Spinal cord (tissue), 10 donors: ENCODE data around the gene HUNK. TPM values are rescaled to one million over a fixed set of nuclear protein-coding genes. Genes with fewer than 3 reads are reported as not detected.
"Not testable (repeated sequence)": the region's sequence is repeated elsewhere in the genome, so short reads cannot be mapped to it uniquely, and the experiment has no call there.

ENCODE experiments used
- DNase-seq, 6 donors: peaks; one replicate each; pipeline versions ENCODE4 v3.0.0 to v3.0.0-alpha.2; 2013 to 2015; ENCODE audit warnings: low spot score in 6 of 6, low read depth in 4 of 6
- H3K27ac ChIP-seq: one replicate; pipeline ENCODE4 v1.5.1; 2013; ENCODE audit warnings: low read depth, low read length, control low read depth
- H3K27me3 ChIP-seq: one replicate; pipeline ENCODE4 v1.6.1; 2013; ENCODE audit warnings: low read length; ENCODE audit not compliant: control insufficient read depth, insufficient read depth
- H3K36me3 ChIP-seq: one replicate; pipeline ENCODE4 v1.6.1; 2013; ENCODE audit warnings: low read length; ENCODE audit not compliant: control insufficient read depth, insufficient read depth
- H3K4me1 ChIP-seq: one replicate; pipeline ENCODE4 v1.6.1; 2013; ENCODE audit warnings: low read length; ENCODE audit not compliant: control insufficient read depth, insufficient read depth
- H3K4me3 ChIP-seq: one replicate; pipeline ENCODE4 v1.5.1; 2013; ENCODE audit warnings: low read depth, low read length, control low read depth
- H3K9me3 ChIP-seq: one replicate; pipeline ENCODE4 v1.6.1; 2013; ENCODE audit warnings: low read length; ENCODE audit not compliant: control insufficient read depth, insufficient read depth
- WGBS: methylation state at CpG from one replicate; pipeline ENCODE4 v1.1.5; 2013; ENCODE audit warnings: missing lambda C conversion rate; ENCODE audit not compliant: insufficient coverage; 5-methylcytosine and 5-hydroxymethylcytosine counted together
- polyA plus RNA-seq, 2 donors: library from polyadenylated mRNA; unstranded; fragments of 120-200 nt; gene quantifications; one replicate each; pipeline ENCODE4 v1.2.1, GENCODE V29; 2013; ENCODE audit not compliant: insufficient read length in 2 of 2
- total RNA-seq, 2 donors: library from RNA; depleted of rRNA in 1 of 2; stranded (reverse); fragments of 120-200 nt in 1 of 2; fragments of >200 nt in 1 of 2; gene quantifications; one replicate each; pipeline versions ENCODE4 v1.2.3 to v1.2.4, GENCODE V29; 2013 to 2014
- donor health status: healthy.

Gene HUNK
- total and polyA plus RNA-seq, 4 donors: 3.0 to 8.2 (median 6.3) TPM

GRCh38 chr21:31866077-31866511 is 6.7 kb upstream of the HUNK start:
- H3K4me3 ChIP-seq: no peak overlapping the region
- peak in 4 of 6 donors; percentile 71 to 97 (median 86) for DNase-seq
- H3K27ac ChIP-seq: no peak overlapping the region
- H3K36me3 ChIP-seq: no peaks in the 10 kb centered on the region
- 7% methylated on average over 11 of the region's 15 CpGs for WGBS
- H3K27me3 ChIP-seq: peaks cover 5% of the 10 kb centered on the region
- no peaks in the 10 kb centered on the region for H3K9me3 ChIP-seq
- H3K4me1 ChIP-seq: peaks cover 9% of the 10 kb centered on the region

DNA sequence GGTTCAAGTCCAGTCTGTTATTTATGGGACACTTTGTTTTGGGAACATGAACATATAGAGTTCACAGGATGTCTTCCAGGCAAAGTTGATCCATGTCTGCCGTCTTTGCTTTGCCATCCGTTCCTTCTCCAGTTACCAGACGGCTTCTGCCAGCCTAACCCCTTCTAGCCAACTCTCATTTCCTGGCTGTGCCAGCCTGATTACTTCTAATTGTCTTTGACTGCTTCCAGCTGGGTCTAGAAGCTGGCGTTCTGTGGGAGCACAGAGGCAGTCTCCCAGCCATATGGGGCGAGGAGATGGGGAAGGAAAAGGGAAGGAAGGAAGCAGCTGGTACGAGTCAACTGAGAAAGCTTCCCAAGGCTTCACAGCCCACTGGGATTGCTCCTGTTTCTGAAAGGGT is 3.1 kb upstream of the HUNK start:
- Histone ChIP-seq H3K9me3 (no peaks in the 10 kb centered on the region), H3K4me1 (peaks cover 23% of the 10 kb centered on the region), H3K4me3 (no peak overlapping the region), H3K36me3 (no peaks in the 10 kb centered on the region), H3K27me3 (peaks cover 12% of the 10 kb centered on the region), H3K27ac (no peak overlapping the region)
- DNase-seq: peak in 2 of 6 donors; percentile 53 to 89
- WGBS: 28% methylated on average over 5 of the region's 6 CpGs

DNA sequence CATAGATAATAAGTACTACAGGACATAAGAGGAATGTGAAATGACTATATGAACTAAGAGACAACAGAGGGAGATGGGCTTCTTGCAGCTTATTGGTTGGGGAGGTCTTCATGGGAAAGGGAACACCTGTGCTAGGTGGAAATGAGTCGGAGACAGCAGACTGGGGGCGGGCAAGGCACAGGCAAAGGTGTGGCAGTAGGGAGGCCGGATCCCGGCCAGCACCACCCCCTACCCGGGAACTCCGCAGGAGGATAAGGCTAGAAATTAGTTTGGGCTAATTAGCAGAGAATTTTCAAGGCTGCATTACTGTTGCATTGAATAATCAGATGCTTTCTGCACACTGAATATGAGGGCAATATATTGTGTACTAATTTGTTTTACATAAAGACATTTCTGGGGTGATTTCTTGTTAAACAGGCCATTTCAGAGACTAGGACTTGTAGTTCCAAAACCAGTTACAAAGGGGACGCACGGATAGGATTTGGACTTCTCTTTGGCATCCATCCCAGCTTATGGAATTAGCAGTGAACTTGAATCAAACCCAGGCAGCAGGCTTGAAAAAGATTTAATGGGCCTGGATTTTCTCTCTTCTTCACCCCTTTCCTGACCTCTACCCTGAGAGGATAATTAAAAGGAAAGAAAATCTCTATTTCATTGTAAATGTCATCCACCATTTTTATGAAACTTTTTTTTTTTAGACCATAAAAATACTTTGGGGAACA is 2.2 kb upstream of the HUNK start:
- Histone ChIP-seq H3K36me3 (no peaks in the 10 kb centered on the region), H3K4me3 (no peak overlapping the region), H3K4me1 (peaks cover 29% of the 10 kb centered on the region), H3K9me3 (no peaks in the 10 kb centered on the region), H3K27ac (no peak overlapping the region), H3K27me3 (peaks cover 14% of the 10 kb centered on the region)
- 63% methylated on average over 2 of the region's 8 CpGs for WGBS
- DNase-seq: peak in 2 of 6 donors; percentile 35 to 56

DNA sequence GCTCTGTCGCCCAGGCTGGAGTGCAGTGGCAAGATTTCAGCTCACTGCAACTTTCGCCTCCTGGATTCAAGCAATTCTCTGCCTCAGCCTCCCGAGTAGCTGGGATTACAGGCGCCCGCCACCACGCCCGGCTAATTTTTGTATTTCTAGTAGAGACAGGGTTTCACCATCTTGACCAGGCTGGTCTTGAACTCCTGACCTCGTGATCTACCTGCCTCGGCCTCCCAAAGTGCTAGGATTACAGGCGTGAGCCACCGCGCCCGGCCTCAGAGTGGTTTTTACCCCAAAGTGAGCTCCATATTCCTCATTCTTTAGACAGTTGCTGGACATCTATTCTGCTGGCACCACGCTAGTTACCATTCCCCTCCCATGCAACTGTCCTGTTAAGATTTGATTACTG is 1.4 kb upstream of the HUNK start:
- 98% methylated on average over 10 of the region's 14 CpGs for WGBS
- H3K27me3 ChIP-seq: peaks cover 14% of the 10 kb centered on the region
- not testable (repeated sequence) for DNase-seq, H3K36me3 ChIP-seq, H3K4me3 ChIP-seq, H3K27ac ChIP-seq, H3K9me3 ChIP-seq
- H3K4me1 ChIP-seq: peaks cover 27% of the 10 kb centered on the region

DNA sequence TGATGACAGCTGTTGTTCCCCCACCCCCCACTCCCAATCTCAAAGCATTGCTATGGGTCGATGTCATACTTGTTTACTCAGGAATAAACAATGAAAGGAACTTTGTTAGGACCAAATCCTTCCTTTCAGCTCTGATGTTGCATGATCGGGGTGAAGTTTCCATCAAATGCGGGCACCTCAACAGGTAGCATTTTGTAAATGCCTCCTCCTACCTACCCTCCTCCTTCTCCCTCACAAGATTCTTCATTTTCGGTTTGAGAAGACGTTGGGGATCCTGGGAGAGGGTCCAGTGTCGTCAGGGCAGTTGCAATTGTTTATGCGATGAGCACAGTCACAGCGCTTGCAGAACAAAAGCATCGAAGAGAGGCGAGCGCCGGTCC is 758 bp upstream of the HUNK start:
- H3K36me3 ChIP-seq: no peaks in the 10 kb centered on the region
- H3K27ac ChIP-seq: no peak overlapping the region
- peaks cover 27% of the 10 kb centered on the region for H3K4me1 ChIP-seq
- peaks cover 14% of the 10 kb centered on the region for H3K27me3 ChIP-seq
- no peaks in the 10 kb centered on the region for H3K9me3 ChIP-seq
- WGBS: 0% methylated on average over 10 of the region's 12 CpGs
- DNase-seq: no peak
- H3K4me3 ChIP-seq: peak overlapping the region; percentile 60

DNA sequence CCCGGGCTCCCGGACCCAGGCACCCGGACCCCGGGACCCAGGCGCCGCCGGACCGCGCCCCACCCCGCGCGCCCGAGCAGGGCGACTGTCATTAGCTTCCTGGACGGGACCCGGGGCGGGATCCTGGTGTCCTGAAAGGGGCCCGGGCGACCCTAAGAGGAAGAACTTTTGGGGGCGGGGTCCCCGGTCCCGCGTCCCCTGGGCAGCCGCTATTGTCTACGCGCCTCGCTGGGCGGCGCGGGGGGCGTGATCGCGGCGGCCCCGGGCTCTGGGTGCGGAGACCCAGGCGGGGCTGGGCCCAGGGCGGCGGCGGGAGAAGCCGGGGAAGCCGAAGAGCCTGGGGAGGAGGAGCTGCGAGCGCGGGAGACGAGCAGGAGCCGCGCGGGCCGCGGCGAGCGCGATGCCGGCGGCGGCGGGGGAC is 465 bp downstream of the HUNK start:
- DNase-seq: peak in 2 of 6 donors; percentile 51 to 65
- Histone ChIP-seq H3K27me3 (peaks cover 14% of the 10 kb centered on the region), H3K36me3 (no peaks in the 10 kb centered on the region), H3K4me3 (peak overlapping the region; percentile 61), H3K9me3 (no peaks in the 10 kb centered on the region), H3K4me1 (peaks cover 27% of the 10 kb centered on the region), H3K27ac (no peak overlapping the region)
- WGBS: under 1% methylated on average over 58 of the region's 58 CpGs

- Histone ChIP-seq H3K27me3 (peaks cover 14% of the 10 kb centered on the region), H3K27ac (no peak overlapping the region), H3K4me3 (peak overlapping the region; percentile 61), H3K4me1 (peaks cover 27% of the 10 kb centered on the region), H3K36me3 (no peaks in the 10 kb centered on the region), H3K9me3 (no peaks in the 10 kb centered on the region)
- under 1% methylated on average over 66 of the region's 77 CpGs for WGBS
- DNase-seq: peak in 3 of 6 donors; percentile 33 to 82 (median 59)
Measured at GRCh38 chr21:31873696-31874599, 1.1 kb downstream of the HUNK start.

- 40% methylated on average over 12 of the region's 12 CpGs for WGBS
- Histone ChIP-seq H3K36me3 (no peaks in the 10 kb centered on the region), H3K27ac (no peak overlapping the region), H3K4me3 (peak overlapping the region; percentile 61), H3K9me3 (no peaks in the 10 kb centered on the region), H3K27me3 (peaks cover 11% of the 10 kb centered on the region), H3K4me1 (peaks cover 36% of the 10 kb centered on the region)
- peak in 2 of 6 donors; percentile 23 to 48 for DNase-seq
Measured at GRCh38 chr21:31874812-31875212, 2.0 kb downstream of the HUNK start.

- WGBS: 43% methylated on average over 13 of the region's 21 CpGs
- Histone ChIP-seq H3K36me3 (no peaks in the 10 kb centered on the region), H3K4me3 (no peak overlapping the region), H3K27ac (no peak overlapping the region), H3K9me3 (no peaks in the 10 kb centered on the region), H3K27me3 (peaks cover 9% of the 10 kb centered on the region), H3K4me1 (peaks cover 41% of the 10 kb centered on the region)
- peak in 2 of 6 donors; percentile 80 to 92 for DNase-seq
Measured at GRCh38 chr21:31875496-31876015, 2.7 kb downstream of the HUNK start.
